ENCODE data around the gene SVBP.

Gene SVBP

GRCh38 chr1:42759114-42759513 lies 58.1 kb downstream of the SVBP start:
- no peak for DNase-seq

- DNase-seq = no peak
Observed at GRCh38 chr1:42758641-42759040, 58.6 kb downstream of the SVBP start.

- no peak for DNase-seq
Observed at GRCh38 chr1:42757892-42758275, 59.3 kb downstream of the SVBP start.
